Mesendoderm (in vitro differentiated cells): ENCODE measurements around the gene TBL1X.

Source experiments
- DNase-seq: peaks from one replicate; pipeline ENCODE4 v3.0.0; 2013
- H2AK5ac ChIP-seq: 2 replicates; pipeline ENCODE4 v1.6.1; 2013; ENCODE audit warnings: low read length, inconsistent platforms
- H2BK120ac ChIP-seq: 2 replicates; pipeline ENCODE4 v1.6.1; 2013; ENCODE audit warnings: low read depth, mild to moderate bottlenecking, low read length, moderate library complexity, mixed read lengths
- H2BK15ac ChIP-seq: replicated peaks from 2 replicates; pipeline ENCODE4 v1.6.1; 2013; ENCODE audit warnings: low read depth, mild to moderate bottlenecking, moderate library complexity
- H2BK5ac ChIP-seq: 2 replicates; pipeline ENCODE4 v1.6.1; 2013; ENCODE audit warnings: low read length, inconsistent platforms
- H3K18ac ChIP-seq: 2 replicates; pipeline ENCODE4 v1.6.1; 2013; ENCODE audit warnings: mild to moderate bottlenecking, low read length, mixed read lengths
- H3K23ac ChIP-seq: one replicate; pipeline ENCODE4 v1.6.1; 2013; ENCODE audit warnings: low read length
- H3K27ac ChIP-seq: 2 replicates; pipeline ENCODE4 v1.5.1; 2013; ENCODE audit warnings: low read depth, mild to moderate bottlenecking, inconsistent platforms, low read length, moderate library complexity
- H3K27me3 ChIP-seq: 2 replicates; pipeline ENCODE4 v1.6.1; 2013; ENCODE audit warnings: low read length, control low read depth, mild to moderate bottlenecking, inconsistent platforms; ENCODE audit not compliant: insufficient read depth, poor library complexity
- H3K36me3 ChIP-seq: 2 replicates; pipeline ENCODE4 v1.6.1; 2013; ENCODE audit warnings: low read length, inconsistent platforms; ENCODE audit not compliant: control insufficient read depth, insufficient read depth
- H3K4ac ChIP-seq: one replicate; pipeline ENCODE4 v1.6.1; 2013; ENCODE audit warnings: low read depth, mild to moderate bottlenecking, low read length, moderate library complexity
- H3K4me1 ChIP-seq: 2 replicates; pipeline ENCODE4 v1.6.1; 2013; ENCODE audit warnings: low read depth, low read length, inconsistent platforms; ENCODE audit not compliant: control insufficient read depth
- H3K4me2 ChIP-seq: 2 replicates; pipeline ENCODE4 v1.6.1; 2013; ENCODE audit warnings: low read length
- H3K4me3 ChIP-seq: 2 replicates; pipeline ENCODE4 v1.5.1; 2013; ENCODE audit warnings: mild to moderate bottlenecking, low read length
- H3K56ac ChIP-seq: one replicate; pipeline ENCODE4 v1.6.1; 2013; ENCODE audit warnings: low read length
- H3K79me1 ChIP-seq: 2 replicates; pipeline ENCODE4 v1.6.1; 2013; ENCODE audit warnings: low read length, inconsistent platforms
- H3K79me2 ChIP-seq: 2 replicates; pipeline ENCODE4 v1.6.1; 2013; ENCODE audit warnings: mild to moderate bottlenecking, low read length; ENCODE audit not compliant: control insufficient read depth, insufficient read depth
- H3K9ac ChIP-seq: 2 replicates; pipeline ENCODE4 v1.6.1; 2013; ENCODE audit warnings: low read length, inconsistent platforms
- H4K5ac ChIP-seq: one replicate; pipeline ENCODE4 v1.6.1; 2013; ENCODE audit warnings: low read length
- H4K8ac ChIP-seq: one replicate; pipeline ENCODE4 v1.6.1; 2013; ENCODE audit warnings: low read depth, mild to moderate bottlenecking, control low read depth, low read length, moderate library complexity
- WGBS: extraction: QIAGEN DNeasy Blood & Tissue Kit; methylation state at CpG from one replicate; pipeline ENCODE4 v1.1.7; 2013; ENCODE audit warnings: low lambda C conversion rate, missing lambda C conversion rate; ENCODE audit not compliant: insufficient coverage; ENCODE audit errors: extremely low coverage; 5-methylcytosine and 5-hydroxymethylcytosine counted together

TBL1X gene

GRCh38 chrX:9525511-9526248 lies 60.8 kb downstream of the TBL1X start:
- Histone ChIP-seq H3K27me3 (no peaks in the 10 kb centered on the region), H3K79me1 (peaks cover 2% of the 10 kb centered on the region), H2BK5ac (no peak overlapping the region), H3K4ac (no peak overlapping the region), H3K36me3 (no peaks in the 10 kb centered on the region), H3K23ac (no peak overlapping the region), H3K4me2 (no peak overlapping the region), H4K5ac (no peak overlapping the region), H3K4me1 (no peaks in the 10 kb centered on the region), H3K56ac (no peak overlapping the region), H3K27ac (no peak overlapping the region), H2AK5ac (no peak overlapping the region), H3K9ac (no peak overlapping the region), H3K79me2 (peaks cover 9% of the 10 kb centered on the region), H3K18ac (no peak overlapping the region), H3K4me3 (no peak overlapping the region), H4K8ac (no peak overlapping the region), H2BK120ac (no peak overlapping the region), H2BK15ac (no peak overlapping the region)
- WGBS = no CpG with 5 or more reads among the region's 8 CpGs
- DNase-seq = peak; percentile 22

DNA sequence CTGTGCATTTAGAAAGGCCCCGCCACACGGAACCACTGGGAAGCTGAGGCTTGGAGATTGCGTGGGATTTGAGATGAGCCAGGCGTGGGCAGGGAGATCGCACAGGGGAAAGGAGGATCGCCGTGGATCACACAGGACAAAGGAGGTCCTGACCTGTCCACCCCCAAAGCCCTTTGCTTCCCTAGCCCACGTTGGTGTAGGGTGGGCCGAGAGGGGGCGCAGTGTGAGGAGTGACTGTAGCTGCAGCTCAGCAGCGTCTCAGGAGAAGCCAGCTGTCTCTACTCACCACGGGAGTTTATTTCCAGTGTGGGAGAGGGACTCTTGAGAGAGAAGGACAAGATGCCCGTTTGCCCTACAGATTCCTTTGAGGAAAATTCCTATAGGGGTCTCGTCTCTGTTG lies 62.1 kb downstream of the TBL1X start:
- H3K4me3 ChIP-seq = no peak overlapping the region
- no peaks in the 10 kb centered on the region for H3K36me3 ChIP-seq
- no peak overlapping the region for H3K23ac ChIP-seq
- H2BK5ac ChIP-seq = no peak overlapping the region
- H3K56ac ChIP-seq = peak overlapping the region; percentile 15
- no peak overlapping the region for H4K5ac ChIP-seq
- H3K9ac ChIP-seq = no peak overlapping the region
- H3K79me1 ChIP-seq = peaks cover 3% of the 10 kb centered on the region
- H3K27me3 ChIP-seq = no peaks in the 10 kb centered on the region
- H2BK15ac ChIP-seq = no peak overlapping the region
- peaks cover 9% of the 10 kb centered on the region for H3K79me2 ChIP-seq
- no peak overlapping the region for H3K4ac ChIP-seq
- H2BK120ac ChIP-seq = no peak overlapping the region
- no peak overlapping the region for H3K27ac ChIP-seq
- H2AK5ac ChIP-seq = no peak overlapping the region
- no peak overlapping the region for H3K4me2 ChIP-seq
- no CpG with 5 or more reads among the region's 14 CpGs for WGBS
- DNase-seq = no peak
- H4K8ac ChIP-seq = no peak overlapping the region
- no peaks in the 10 kb centered on the region for H3K4me1 ChIP-seq
- no peak overlapping the region for H3K18ac ChIP-seq

DNA sequence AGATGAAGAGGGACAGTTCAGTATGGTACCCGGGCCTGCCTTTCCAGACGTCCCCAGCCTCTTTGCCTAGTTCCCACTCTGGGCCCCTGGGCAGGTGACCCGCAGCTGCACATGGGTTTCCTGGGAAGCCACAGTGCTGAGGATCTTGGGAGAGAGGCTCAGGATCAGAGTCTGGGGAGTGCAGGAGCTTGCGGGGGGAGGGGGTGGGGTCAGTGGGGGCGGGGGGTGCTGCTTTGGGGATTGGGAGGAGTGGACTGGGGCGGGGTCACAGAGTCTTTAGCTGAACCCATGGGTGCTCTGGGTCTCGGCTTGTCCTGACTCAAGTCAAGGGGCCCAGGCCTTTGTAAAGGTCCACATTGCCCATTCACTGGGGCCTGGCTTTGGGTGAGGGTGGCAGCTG lies 63.6 kb downstream of the TBL1X start:
- no peaks in the 10 kb centered on the region for H3K36me3 ChIP-seq
- no peak overlapping the region for H2BK5ac ChIP-seq
- H3K27me3 ChIP-seq = no peaks in the 10 kb centered on the region
- peaks cover 3% of the 10 kb centered on the region for H3K79me1 ChIP-seq
- H3K18ac ChIP-seq = no peak overlapping the region
- no peak overlapping the region for H3K27ac ChIP-seq
- H3K9ac ChIP-seq = no peak overlapping the region
- no CpG with 5 or more reads among the region's 7 CpGs for WGBS
- no peak overlapping the region for H4K5ac ChIP-seq
- H3K4me1 ChIP-seq = no peaks in the 10 kb centered on the region
- no peak overlapping the region for H3K4ac ChIP-seq
- no peak overlapping the region for H3K23ac ChIP-seq
- no peak for DNase-seq
- no peak overlapping the region for H3K4me2 ChIP-seq
- H3K4me3 ChIP-seq = no peak overlapping the region
- H3K79me2 ChIP-seq = peaks cover 10% of the 10 kb centered on the region
- no peak overlapping the region for H2AK5ac ChIP-seq
- H2BK15ac ChIP-seq = no peak overlapping the region
- no peak overlapping the region for H2BK120ac ChIP-seq
- H4K8ac ChIP-seq = no peak overlapping the region
- no peak overlapping the region for H3K56ac ChIP-seq

GRCh38 chrX:9529223-9529622 lies 64.4 kb downstream of the TBL1X start:
- peak; percentile 55 for DNase-seq
- Histone ChIP-seq H2BK120ac (no peak overlapping the region), H3K4me2 (no peak overlapping the region), H3K79me1 (peaks cover 3% of the 10 kb centered on the region), H3K4me3 (no peak overlapping the region), H3K18ac (no peak overlapping the region), H4K8ac (no peak overlapping the region), H3K27ac (no peak overlapping the region), H3K4me1 (no peaks in the 10 kb centered on the region), H3K27me3 (no peaks in the 10 kb centered on the region), H2AK5ac (no peak overlapping the region), H4K5ac (no peak overlapping the region), H3K23ac (no peak overlapping the region), H3K36me3 (no peaks in the 10 kb centered on the region), H3K4ac (no peak overlapping the region), H2BK5ac (no peak overlapping the region), H3K9ac (no peak overlapping the region), H2BK15ac (no peak overlapping the region), H3K56ac (peak overlapping the region; percentile 15), H3K79me2 (peaks cover 12% of the 10 kb centered on the region)
- no CpG with 5 or more reads among the region's 4 CpGs for WGBS

DNA sequence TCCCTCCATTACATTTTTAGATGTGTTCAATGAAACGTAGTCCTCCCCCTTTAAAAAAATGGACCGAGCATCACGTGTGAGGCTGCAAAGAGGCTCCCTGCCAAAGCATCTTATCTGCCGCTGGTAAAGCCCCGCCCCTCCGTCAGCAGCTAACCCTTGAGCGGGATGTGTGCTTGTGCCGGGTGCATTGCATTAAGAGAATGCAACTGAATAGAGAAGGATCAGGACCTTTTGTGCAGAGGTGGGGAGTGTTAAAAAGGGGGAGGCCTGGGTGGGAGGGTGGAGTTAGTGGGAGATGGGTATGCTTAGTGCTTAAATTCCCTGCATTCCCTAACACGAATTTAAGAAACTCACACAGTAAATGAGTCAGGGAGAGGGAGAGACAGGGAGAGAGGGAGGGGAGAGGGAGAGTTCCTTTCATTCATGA lies 66.0 kb downstream of the TBL1X start:
- H3K56ac ChIP-seq = no peak overlapping the region
- no peak overlapping the region for H2AK5ac ChIP-seq
- peak; percentile 97 for DNase-seq
- H3K4ac ChIP-seq = no peak overlapping the region
- H3K27me3 ChIP-seq = no peaks in the 10 kb centered on the region
- no peak overlapping the region for H2BK15ac ChIP-seq
- no peak overlapping the region for H3K4me2 ChIP-seq
- H3K79me2 ChIP-seq = peaks cover 12% of the 10 kb centered on the region
- H3K4me1 ChIP-seq = no peaks in the 10 kb centered on the region
- H2BK120ac ChIP-seq = no peak overlapping the region
- H3K9ac ChIP-seq = no peak overlapping the region
- H3K27ac ChIP-seq = no peak overlapping the region
- peaks cover 3% of the 10 kb centered on the region for H3K79me1 ChIP-seq
- H3K4me3 ChIP-seq = no peak overlapping the region
- no peak overlapping the region for H4K8ac ChIP-seq
- H2BK5ac ChIP-seq = no peak overlapping the region
- H3K18ac ChIP-seq = no peak overlapping the region
- H3K23ac ChIP-seq = no peak overlapping the region
- H3K36me3 ChIP-seq = no peaks in the 10 kb centered on the region
- no CpG with 5 or more reads among the region's 9 CpGs for WGBS
- H4K5ac ChIP-seq = no peak overlapping the region

DNA sequence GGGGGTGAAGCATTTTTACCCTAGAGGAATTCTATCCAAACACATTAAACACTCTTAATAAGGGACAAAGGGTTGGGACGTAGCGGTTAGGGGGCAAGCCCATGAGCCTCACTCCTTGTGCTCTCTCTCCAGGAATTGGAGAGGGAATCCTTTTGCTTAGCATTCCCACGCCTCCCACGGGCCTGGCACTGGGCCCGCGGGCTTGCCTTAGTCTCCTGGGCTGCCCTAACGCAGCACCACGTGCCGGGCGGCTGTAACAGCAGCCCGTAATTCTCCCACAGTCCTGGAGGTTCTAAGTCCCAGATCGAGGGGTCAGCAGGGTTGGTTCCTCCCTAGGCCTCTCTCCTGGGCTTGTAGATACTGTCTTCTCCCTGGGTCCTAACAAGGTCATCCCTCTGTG lies 67.5 kb downstream of the TBL1X start:
- no CpG with 5 or more reads among the region's 12 CpGs for WGBS
- Histone ChIP-seq H3K4me2 (no peak overlapping the region), H4K5ac (no peak overlapping the region), H2BK120ac (no peak overlapping the region), H3K79me2 (peaks cover 12% of the 10 kb centered on the region), H2BK15ac (no peak overlapping the region), H3K79me1 (peaks cover 2% of the 10 kb centered on the region), H3K9ac (no peak overlapping the region), H3K36me3 (no peaks in the 10 kb centered on the region), H3K27ac (no peak overlapping the region), H2AK5ac (no peak overlapping the region), H3K4ac (no peak overlapping the region), H2BK5ac (no peak overlapping the region), H3K56ac (no peak overlapping the region), H3K4me1 (no peaks in the 10 kb centered on the region), H3K23ac (no peak overlapping the region), H3K27me3 (no peaks in the 10 kb centered on the region), H3K4me3 (no peak overlapping the region), H4K8ac (no peak overlapping the region), H3K18ac (no peak overlapping the region)
- DNase-seq = no peak
